Colon (tissue), 2 donors: ENCODE measurements around the gene OPCML.

ENCODE experiments used
- FAIRE-seq: peaks from 2 replicates; lab custom pipeline; 2012; peaks lifted over from hg19 to GRCh38; lab: Jason Lieb, UNC
- donor health status: control.
- donor health status: control.

The OPCML gene

GRCh38 chr11:132785878-132786277 lies 746.4 kb downstream of the OPCML start:
- FAIRE-seq = no peak

- no peak for FAIRE-seq
These were observed 747.9 kb downstream of the OPCML start for GRCh38 chr11:132784441-132784840.

DNA sequence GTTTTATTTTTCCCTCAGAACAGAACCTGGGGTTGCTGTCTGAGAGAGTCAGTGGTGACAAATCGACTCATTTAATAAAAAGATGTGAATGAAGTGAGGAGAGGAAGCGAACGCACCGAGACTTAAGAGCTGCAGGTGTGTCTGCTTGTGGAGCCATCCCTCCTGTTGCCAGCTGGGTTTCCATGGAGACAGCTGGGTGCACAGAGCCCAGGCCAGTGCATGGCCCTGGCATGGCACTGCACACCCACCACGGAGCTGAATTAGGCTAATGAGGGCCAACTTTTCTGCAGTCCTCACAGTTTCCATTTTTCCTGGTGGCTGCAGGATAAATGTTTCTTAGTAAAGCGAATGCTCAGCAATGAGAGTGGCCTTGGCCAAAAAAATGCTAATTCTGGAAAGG lies 750.2 kb downstream of the OPCML start:
- no peak for FAIRE-seq

DNA sequence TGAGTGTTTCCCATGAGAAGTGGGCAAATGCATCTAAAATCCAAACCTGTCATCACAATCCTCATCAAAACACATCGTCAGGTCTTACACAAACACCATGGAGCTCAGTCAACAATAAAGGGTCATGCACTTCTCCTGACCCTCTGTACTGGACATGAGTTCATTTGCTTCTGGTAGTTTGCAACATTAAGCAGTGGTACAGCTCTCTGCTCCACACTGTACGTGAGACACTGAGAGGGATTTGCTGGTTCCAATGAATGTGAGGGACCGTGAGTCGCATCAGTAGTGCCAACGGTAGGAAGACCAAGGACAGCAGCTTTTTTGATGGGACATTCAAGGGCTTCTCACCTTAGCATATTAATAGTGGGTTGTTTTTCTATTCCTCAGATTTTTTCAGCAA lies 752.3 kb downstream of the OPCML start:
- FAIRE-seq = no peak

GRCh38 chr11:132779497-132779896 lies 752.8 kb downstream of the OPCML start:
- FAIRE-seq = no peak

- FAIRE-seq = no peak
These were observed 755.0 kb downstream of the OPCML start for GRCh38 chr11:132777067-132777975.

GRCh38 chr11:132773751-132774150 lies 758.5 kb downstream of the OPCML start:
- no peak for FAIRE-seq

- FAIRE-seq = no peak
These were observed 759.4 kb downstream of the OPCML start for GRCh38 chr11:132772703-132773545.

DNA sequence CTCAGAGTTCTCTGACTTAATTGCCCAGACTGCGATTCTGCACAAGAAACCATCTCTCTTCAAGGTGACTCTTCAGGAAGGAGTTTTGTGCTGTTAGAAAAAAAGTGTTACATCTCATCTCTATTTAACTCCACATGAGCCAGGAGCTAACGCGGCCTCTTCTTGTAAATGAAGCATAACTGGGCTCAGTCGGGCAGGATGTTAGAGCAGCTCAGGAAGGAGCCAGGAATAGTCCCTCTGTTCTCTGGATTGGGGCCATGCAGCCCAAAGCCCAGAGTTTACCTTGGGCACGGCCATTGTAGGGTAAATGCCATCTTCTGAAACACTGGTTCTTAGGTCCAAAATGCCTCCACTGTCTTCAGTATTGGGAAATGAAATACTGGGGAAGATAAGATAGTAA lies 760.6 kb downstream of the OPCML start:
- FAIRE-seq = no peak

DNA sequence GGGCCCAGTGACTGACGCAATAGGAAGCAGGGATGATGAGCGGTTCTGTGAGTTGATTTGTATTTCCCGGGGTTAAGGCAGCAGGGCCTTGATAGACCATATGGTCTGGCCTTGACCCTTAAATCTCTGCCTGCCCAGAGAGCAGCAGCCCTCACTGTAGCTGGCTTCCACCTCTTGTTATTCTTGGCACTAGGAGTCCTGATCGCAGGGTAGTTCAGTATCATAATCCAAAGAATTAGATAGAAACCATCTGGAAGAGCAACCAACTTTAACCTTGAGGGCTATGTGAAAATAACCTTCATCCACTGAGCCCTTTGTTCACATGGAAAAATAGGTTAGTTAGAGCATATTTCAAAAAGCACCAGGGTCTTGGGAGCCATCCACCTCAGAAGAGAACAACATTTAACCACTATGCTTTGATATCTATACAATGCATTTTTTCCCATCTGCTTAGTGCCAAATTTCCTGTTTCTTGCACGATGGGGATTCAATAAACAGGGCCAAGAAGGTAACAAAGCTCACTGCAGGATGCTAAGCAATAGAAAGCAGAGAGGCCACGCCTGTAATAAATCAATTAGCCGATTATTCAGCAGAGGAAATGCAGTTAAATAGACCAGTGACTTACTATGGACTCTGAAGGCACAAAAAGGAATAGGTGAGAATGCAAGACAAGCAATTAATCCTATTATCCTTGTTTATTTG lies 761.3 kb downstream of the OPCML start:
- no peak for FAIRE-seq

- FAIRE-seq = no peak
These were observed 768.8 kb downstream of the OPCML start for GRCh38 chr11:132763503-132763902.

- no peak for FAIRE-seq
These were observed 776.4 kb downstream of the OPCML start for GRCh38 chr11:132755934-132756333.

- FAIRE-seq = no peak
These were observed 780.6 kb downstream of the OPCML start for GRCh38 chr11:132751516-132752250.

DNA sequence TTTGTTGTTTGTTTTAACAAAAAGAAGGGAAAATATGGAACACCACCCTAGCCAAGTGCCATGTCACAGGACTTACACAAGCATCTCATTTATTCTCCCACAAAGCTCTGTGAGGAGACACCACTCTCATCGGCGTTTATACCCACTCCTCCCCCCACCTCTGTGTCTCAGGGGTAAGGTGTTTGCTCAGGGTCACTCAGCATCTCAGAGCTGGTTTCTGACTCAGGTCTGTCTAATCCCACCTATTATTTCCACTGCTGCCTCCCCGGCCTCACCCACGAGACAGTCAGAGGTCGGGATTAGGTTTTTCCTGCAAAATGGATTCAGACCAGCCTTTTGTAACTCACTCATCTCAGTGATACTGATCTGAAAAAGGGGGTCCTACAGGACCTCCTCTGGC lies 786.0 kb downstream of the OPCML start:
- FAIRE-seq = no peak

GRCh38 chr11:132745306-132745705 lies 787.0 kb downstream of the OPCML start:
- FAIRE-seq = no peak

DNA sequence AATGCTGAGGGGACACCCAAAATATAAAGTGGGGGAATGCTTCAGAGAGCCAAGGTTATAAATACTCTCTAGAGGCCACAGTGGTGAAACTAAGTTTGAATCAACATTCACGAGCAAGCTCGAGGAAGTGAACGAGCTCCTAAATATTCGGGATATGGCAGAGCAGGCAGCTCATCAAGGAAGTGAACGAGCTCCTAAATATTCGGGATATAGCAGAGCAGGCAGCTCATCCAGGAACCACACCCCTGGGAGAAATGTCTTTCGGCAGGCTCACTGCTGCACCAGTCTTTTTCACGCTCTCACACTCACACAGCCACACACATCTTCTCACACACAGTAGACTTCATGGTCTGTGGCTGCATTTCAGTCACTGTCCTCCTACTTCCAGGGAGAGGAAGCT lies 787.5 kb downstream of the OPCML start:
- no peak for FAIRE-seq

- no peak for FAIRE-seq
These were observed 788.7 kb downstream of the OPCML start for GRCh38 chr11:132743601-132744000.

- no peak for FAIRE-seq
These were observed 789.4 kb downstream of the OPCML start for GRCh38 chr11:132742929-132743328.

- no peak for FAIRE-seq
These were observed 798.1 kb downstream of the OPCML start for GRCh38 chr11:132734217-132734616.

- no peak for FAIRE-seq
These were observed 804.3 kb downstream of the OPCML start for GRCh38 chr11:132728026-132728425.

DNA sequence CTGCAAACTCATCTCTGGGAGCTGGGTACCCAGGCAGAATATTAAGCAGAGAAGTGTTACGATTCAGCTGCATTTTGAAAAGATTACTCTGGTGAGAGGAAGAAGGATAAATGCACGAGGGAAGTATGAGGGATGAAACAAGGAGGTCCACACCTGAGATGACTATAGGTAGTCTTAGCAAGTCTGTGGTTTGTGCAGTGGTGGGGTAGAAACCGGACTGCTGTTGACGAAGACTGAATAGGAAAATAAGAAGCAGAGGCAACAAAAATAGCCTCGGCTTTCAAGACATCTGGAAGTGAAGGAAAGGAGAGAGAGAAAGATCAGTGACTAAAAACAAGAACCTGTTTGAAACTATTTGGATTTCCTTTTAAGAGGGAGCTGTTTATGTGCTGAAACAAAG lies 810.8 kb downstream of the OPCML start:
- no peak for FAIRE-seq

GRCh38 chr11:132719684-132720083 lies 812.6 kb downstream of the OPCML start:
- FAIRE-seq = no peak
